H9 (cell line): ENCODE data around the gene CDK8. TPM values are rescaled to one million over a fixed set of nuclear protein-coding genes. Genes with fewer than 3 reads are reported as not detected.

Experiments
- DNase-seq: peaks from one replicate; pipeline ENCODE4 v3.0.0-alpha.2; 2017
- H2AFZ ChIP-seq: one replicate; pipeline ENCODE4 v1.6.1; 2013; ENCODE audit warnings: mild to moderate bottlenecking, low read length, control low read depth, moderate library complexity
- H2AK5ac ChIP-seq: 2 replicates; pipeline ENCODE4 v1.6.1; 2013; ENCODE audit warnings: low read length, control low read depth, mixed read lengths; ENCODE audit not compliant: insufficient read length
- H2BK120ac ChIP-seq: one replicate; pipeline ENCODE4 v1.6.1; 2013; ENCODE audit warnings: low read depth, mild to moderate bottlenecking, low read length, control low read depth, inconsistent platforms; ENCODE audit not compliant: poor library complexity, severe bottlenecking
- H2BK12ac ChIP-seq: 2 replicates; pipeline ENCODE4 v1.6.1; 2013; ENCODE audit warnings: low read length, control low read depth, mixed read lengths, low read depth; ENCODE audit not compliant: insufficient read length
- H2BK15ac ChIP-seq: 2 replicates; pipeline ENCODE4 v1.6.1; 2013; ENCODE audit warnings: low read depth, low read length, control low read depth
- H2BK20ac ChIP-seq: one replicate; pipeline ENCODE4 v1.6.1; 2013; ENCODE audit warnings: low read depth, mild to moderate bottlenecking, low read length, control low read depth, inconsistent platforms; ENCODE audit not compliant: poor library complexity, severe bottlenecking
- H2BK5ac ChIP-seq: 2 replicates; pipeline ENCODE4 v1.6.1; 2013; ENCODE audit warnings: low read length, control low read depth, mixed read lengths; ENCODE audit not compliant: insufficient read length
- H3K14ac ChIP-seq: 2 replicates; pipeline ENCODE4 v1.6.1; 2013; ENCODE audit warnings: low read length, control low read depth; ENCODE audit not compliant: insufficient read depth
- H3K18ac ChIP-seq: 2 replicates; pipeline ENCODE4 v1.6.1; 2013; ENCODE audit warnings: low read depth, mild to moderate bottlenecking, mixed read lengths, low read length, control low read depth; ENCODE audit not compliant: insufficient read length
- H3K23ac ChIP-seq: 2 replicates; pipeline ENCODE4 v1.6.1; 2013; ENCODE audit warnings: low read length, control low read depth, mixed read lengths, low read depth; ENCODE audit not compliant: insufficient read length
- H3K23me2 ChIP-seq: 2 replicates; pipeline ENCODE4 v1.6.1; 2013; ENCODE audit warnings: low read depth, mild to moderate bottlenecking, mixed read lengths, low read length, control low read depth; ENCODE audit not compliant: insufficient read length, poor library complexity, severe bottlenecking
- H3K27ac ChIP-seq: 2 replicates; pipeline ENCODE4 v1.5.1; 2013; ENCODE audit warnings: low read length, control low read depth, mixed read lengths, low read depth; ENCODE audit not compliant: insufficient read length
- H3K27me3 ChIP-seq: 2 replicates; pipeline ENCODE4 v1.6.1; 2013; ENCODE audit warnings: low read length, control low read depth, inconsistent platforms; ENCODE audit not compliant: insufficient read depth
- H3K4ac ChIP-seq: 2 replicates; pipeline ENCODE4 v1.6.1; 2013; ENCODE audit warnings: low read depth, mild to moderate bottlenecking, control low read depth, inconsistent platforms, low read length, moderate library complexity
- H3K4me1 ChIP-seq: 2 replicates; pipeline ENCODE4 v1.6.1; 2013; ENCODE audit warnings: low read length, control low read depth, inconsistent platforms; ENCODE audit not compliant: insufficient read depth
- H3K4me2 ChIP-seq: 2 replicates; pipeline ENCODE4 v1.6.1; 2013; ENCODE audit warnings: low read length, control low read depth, mixed read lengths; ENCODE audit not compliant: insufficient read length, insufficient read depth
- H3K56ac ChIP-seq: 2 replicates; pipeline ENCODE4 v1.6.1; 2013; ENCODE audit warnings: low read depth, mild to moderate bottlenecking, mixed read lengths, low read length, control low read depth; ENCODE audit not compliant: insufficient read length
- H3K79me1 ChIP-seq: 2 replicates; pipeline ENCODE4 v1.6.1; 2013; ENCODE audit warnings: low read depth, mild to moderate bottlenecking, moderate library complexity, low read length, control low read depth, inconsistent platforms; ENCODE audit not compliant: insufficient read depth, poor library complexity, severe bottlenecking
- H3K79me2 ChIP-seq: 2 replicates; pipeline ENCODE4 v1.6.1; 2013; ENCODE audit warnings: low read length, control low read depth, inconsistent platforms; ENCODE audit not compliant: insufficient read depth
- H3K9ac ChIP-seq: 2 replicates; pipeline ENCODE4 v1.6.1; 2013; ENCODE audit warnings: low read length, control low read depth, mixed read lengths; ENCODE audit not compliant: insufficient read length; ENCODE audit errors: extremely low read depth
- H3K9me3 ChIP-seq: one replicate; pipeline ENCODE4 v1.6.1; 2013; ENCODE audit warnings: low read depth, low read length, inconsistent platforms; ENCODE audit not compliant: control insufficient read depth
- H3T11ph ChIP-seq: one replicate; pipeline ENCODE4 v1.6.1; 2013; ENCODE audit warnings: mild to moderate bottlenecking, low read length, control low read depth, inconsistent platforms
- H4K20me1 ChIP-seq: one replicate; pipeline ENCODE4 v1.6.1; 2013; ENCODE audit not compliant: control insufficient read depth, insufficient read length, insufficient read depth
- H4K5ac ChIP-seq: 2 replicates; pipeline ENCODE4 v1.6.1; 2013; ENCODE audit warnings: low read depth, mild to moderate bottlenecking, mixed read lengths, low read length, control low read depth; ENCODE audit not compliant: insufficient read length
- H4K8ac ChIP-seq: replicated peaks from 2 replicates; pipeline ENCODE4 v1.6.1; 2013; ENCODE audit warnings: low read length, control low read depth, mixed read lengths, low read depth; ENCODE audit not compliant: insufficient read length
- H4K91ac ChIP-seq: 2 replicates; pipeline ENCODE4 v1.6.1; 2013; ENCODE audit warnings: low read depth, mild to moderate bottlenecking, moderate library complexity, mixed read lengths, low read length, control low read depth; ENCODE audit not compliant: insufficient read length
- H3K27ac Mint-ChIP-seq, 3 experiments: 2 replicates in 2 of 3; 3 replicates in 1 of 3; pipeline ENCODE4 v1.8.0; 2020 to 2021; ENCODE audit warnings: mixed read lengths in 3 of 3, mild to moderate bottlenecking in 1 of 3, moderate library complexity in 1 of 3
- H3K27me3 Mint-ChIP-seq: 2 replicates; pipeline ENCODE4 v1.8.0; 2021; ENCODE audit warnings: low read depth, mild to moderate bottlenecking, moderate library complexity, mixed read lengths
- H3K36me3 Mint-ChIP-seq, 3 experiments: 2 replicates in 2 of 3; 3 replicates in 1 of 3; pipeline ENCODE4 v1.8.0; 2020 to 2021; ENCODE audit warnings: low read depth in 3 of 3, mixed read lengths in 3 of 3; ENCODE audit not compliant: insufficient read depth in 1 of 3
- H3K4me1 Mint-ChIP-seq, 2 experiments: 2 replicates each; pipeline ENCODE4 v1.8.0; 2020; ENCODE audit warnings: mixed read lengths in 2 of 2
- H3K4me3 Mint-ChIP-seq, 2 experiments: 2 replicates in 1 of 2; 3 replicates in 1 of 2; pipeline ENCODE4 v1.8.0; 2020 to 2021; ENCODE audit warnings: mild to moderate bottlenecking in 2 of 2, mixed read lengths in 2 of 2, moderate library complexity in 1 of 2
- H3K9me3 Mint-ChIP-seq, 2 experiments: 2 replicates in 1 of 2; 3 replicates in 1 of 2; pipeline ENCODE4 v1.8.0; 2020; ENCODE audit warnings: mild to moderate bottlenecking in 2 of 2, mixed read lengths in 2 of 2, moderate library complexity in 1 of 2
- WGBS: extraction: QIAGEN DNeasy Blood & Tissue Kit; methylation state at CpG from one replicate; pipeline ENCODE4 v1.1.7; 2013; ENCODE audit warnings: missing lambda C conversion rate, low lambda C conversion rate, mixed read lengths; ENCODE audit not compliant: insufficient read length; ENCODE audit errors: extremely low coverage; 5-methylcytosine and 5-hydroxymethylcytosine counted together
- total RNA-seq: library from RNA; stranded (reverse); gene quantifications from 2 replicates; pipeline ENCODE4 v1.2.1, GENCODE V29; 2021
- TF ChIP-seq, protein P1 (sequence below): fragments of 200-600 bp; sonication (generic); conservative IDR thresholded peaks from 3 replicates; pipeline ENCODE4 v1.8.0; 2021; ENCODE audit warnings: antibody characterized with exemption, mild to moderate bottlenecking

The CDK8 gene
- total RNA-seq, 1 experiment from 2014 or later = 18.1 TPM

DNA sequence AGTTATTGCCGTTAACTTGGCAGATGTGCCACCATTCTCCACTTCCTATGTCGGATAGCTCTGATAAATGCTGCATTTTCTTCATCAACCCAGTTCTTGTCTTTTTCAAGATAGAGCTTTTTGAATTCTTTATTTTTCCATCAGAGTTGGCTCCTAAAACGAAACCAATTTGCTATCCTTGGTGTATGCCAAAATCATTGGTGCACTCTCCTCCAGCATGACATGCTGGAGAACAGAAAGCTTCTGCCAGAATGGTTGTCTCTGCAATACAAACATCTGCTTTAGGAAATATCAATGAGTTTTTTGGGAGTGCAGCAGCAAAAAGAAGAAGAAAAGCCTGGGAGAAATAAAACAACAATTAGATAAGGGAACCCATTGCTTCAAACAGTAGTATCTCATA, 124.2 kb downstream of the CDK8 start:
- Mint-ChIP-seq H3K4me1 (peaks cover 3% of the 10 kb centered on the region in 2 experiments; a peak in 2 of 4 replicates), H3K36me3 (no peaks in the 10 kb centered on the region; a peak in 1 of 7 replicates), H3K9me3 (no peaks in the 10 kb centered on the region), H3K27me3 (no peaks in the 10 kb centered on the region), H3K27ac (no peak overlapping the region), H3K4me3 (no peak overlapping the region)
- H2AK5ac ChIP-seq = no peak overlapping the region
- no peak overlapping the region for H3K27ac ChIP-seq
- H2BK12ac ChIP-seq = no peak overlapping the region
- H2BK15ac ChIP-seq = no peak overlapping the region
- no peak overlapping the region for H3K9ac ChIP-seq
- H4K5ac ChIP-seq = no peak overlapping the region
- no peak overlapping the region for H2BK20ac ChIP-seq
- no peak overlapping the region for H4K91ac ChIP-seq
- no peaks in the 10 kb centered on the region for H3K4me1 ChIP-seq
- H3K56ac ChIP-seq = no peak overlapping the region
- no peaks in the 10 kb centered on the region for H3K27me3 ChIP-seq
- TF ChIP-seq, protein P1, sequence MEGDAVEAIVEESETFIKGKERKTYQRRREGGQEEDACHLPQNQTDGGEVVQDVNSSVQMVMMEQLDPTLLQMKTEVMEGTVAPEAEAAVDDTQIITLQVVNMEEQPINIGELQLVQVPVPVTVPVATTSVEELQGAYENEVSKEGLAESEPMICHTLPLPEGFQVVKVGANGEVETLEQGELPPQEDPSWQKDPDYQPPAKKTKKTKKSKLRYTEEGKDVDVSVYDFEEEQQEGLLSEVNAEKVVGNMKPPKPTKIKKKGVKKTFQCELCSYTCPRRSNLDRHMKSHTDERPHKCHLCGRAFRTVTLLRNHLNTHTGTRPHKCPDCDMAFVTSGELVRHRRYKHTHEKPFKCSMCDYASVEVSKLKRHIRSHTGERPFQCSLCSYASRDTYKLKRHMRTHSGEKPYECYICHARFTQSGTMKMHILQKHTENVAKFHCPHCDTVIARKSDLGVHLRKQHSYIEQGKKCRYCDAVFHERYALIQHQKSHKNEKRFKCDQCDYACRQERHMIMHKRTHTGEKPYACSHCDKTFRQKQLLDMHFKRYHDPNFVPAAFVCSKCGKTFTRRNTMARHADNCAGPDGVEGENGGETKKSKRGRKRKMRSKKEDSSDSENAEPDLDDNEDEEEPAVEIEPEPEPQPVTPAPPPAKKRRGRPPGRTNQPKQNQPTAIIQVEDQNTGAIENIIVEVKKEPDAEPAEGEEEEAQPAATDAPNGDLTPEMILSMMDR = no peak
- no peak overlapping the region for H3K23ac ChIP-seq
- H2BK5ac ChIP-seq = no peak overlapping the region
- no peaks in the 10 kb centered on the region for H4K20me1 ChIP-seq
- H3T11ph ChIP-seq = no peak overlapping the region
- H3K79me1 ChIP-seq = no peaks in the 10 kb centered on the region
- no peak for DNase-seq
- no peak overlapping the region for H3K4me2 ChIP-seq
- H3K23me2 ChIP-seq = no peaks in the 10 kb centered on the region
- H3K4ac ChIP-seq = no peak overlapping the region
- H3K79me2 ChIP-seq = no peaks in the 10 kb centered on the region
- no peaks in the 10 kb centered on the region for H3K9me3 ChIP-seq
- no peak overlapping the region for H3K18ac ChIP-seq
- H2BK120ac ChIP-seq = no peak overlapping the region
- H4K8ac ChIP-seq = no peak overlapping the region
- no CpG with 5 or more reads among the region's 3 CpGs for WGBS
- no peak overlapping the region for H3K14ac ChIP-seq
- H2AFZ ChIP-seq = no peak overlapping the region
